SK-N-DZ (cell line): Measurements from ENCODE around the gene HMGA1. TPM values are rescaled to one million over a fixed set of nuclear protein-coding genes. Genes with fewer than 3 reads are reported as not detected.

Experiments used
- DNase-seq: peaks from one replicate; pipeline ENCODE4 v3.0.0-alpha.2; 2015; ENCODE audit warnings: low spot score
- polyA plus RNA-seq, 2 experiments: library from polyadenylated mRNA; depleted of rRNA; stranded (reverse); fragments of >200 nt; gene quantifications; 2 replicates each; pipeline ENCODE4 v1.2.3, GENCODE V29; 2014

The HMGA1 gene
- polyA plus RNA-seq (2014; cell fraction: cytosol; rRNA removed), result 218 and 250 TPM in 2 replicates
- polyA plus RNA-seq (2014; cell fraction: nucleus; rRNA removed), result 96.7 and 121 TPM in 2 replicates

- DNase-seq, result peak; percentile 88
These were observed at the start of gene HMGA1 for GRCh38 chr6:34236443-34237315. HMGA1 (plus strand) TSS chr6:34236873; CDS start chr6:34240781, 3,908 bp downstream.

- DNase-seq, result no peak
These were observed 46.7 kb upstream of the HMGA1 start for GRCh38 chr6:34189806-34190503.

- DNase-seq, result no peak
These were observed 46.1 kb upstream of the HMGA1 start for GRCh38 chr6:34190504-34191122.

GRCh38 chr6:34194772-34195171, 41.9 kb upstream of the HMGA1 start:
- DNase-seq, result no peak

GRCh38 chr6:34195726-34196115, 41.0 kb upstream of the HMGA1 start:
- no peak for DNase-seq

GRCh38 chr6:34196116-34196832, 40.4 kb upstream of the HMGA1 start:
- peak; percentile 57 for DNase-seq

- no peak for DNase-seq
These were observed 39.9 kb upstream of the HMGA1 start for GRCh38 chr6:34196833-34197195.

- no peak for DNase-seq
These were observed 36.2 kb upstream of the HMGA1 start for GRCh38 chr6:34200340-34200971.

- DNase-seq, result no peak
These were observed 35.1 kb upstream of the HMGA1 start for GRCh38 chr6:34201455-34202107.

GRCh38 chr6:34202329-34203201, 34.1 kb upstream of the HMGA1 start:
- DNase-seq, result no peak

GRCh38 chr6:34204693-34205092, 32.0 kb upstream of the HMGA1 start:
- no peak for DNase-seq

GRCh38 chr6:34205466-34205865, 31.2 kb upstream of the HMGA1 start:
- no peak for DNase-seq

- no peak for DNase-seq
These were observed 30.8 kb upstream of the HMGA1 start for GRCh38 chr6:34205916-34206315.

- DNase-seq, result no peak
These were observed 29.9 kb upstream of the HMGA1 start for GRCh38 chr6:34206726-34207125.

GRCh38 chr6:34207695-34208443, 28.8 kb upstream of the HMGA1 start:
- no peak for DNase-seq

- DNase-seq, result no peak
These were observed 22.9 kb upstream of the HMGA1 start for GRCh38 chr6:34213772-34214171.

GRCh38 chr6:34218691-34219090, 18.0 kb upstream of the HMGA1 start:
- no peak for DNase-seq

GRCh38 chr6:34223381-34223955, 13.2 kb upstream of the HMGA1 start:
- no peak for DNase-seq
